ENCODE results near the gene CFAP61.
"Not testable (repeated sequence)": the region's sequence is repeated elsewhere in the genome, so short reads cannot be mapped to it uniquely, and the experiment has no call there.

The CFAP61 gene

DNA sequence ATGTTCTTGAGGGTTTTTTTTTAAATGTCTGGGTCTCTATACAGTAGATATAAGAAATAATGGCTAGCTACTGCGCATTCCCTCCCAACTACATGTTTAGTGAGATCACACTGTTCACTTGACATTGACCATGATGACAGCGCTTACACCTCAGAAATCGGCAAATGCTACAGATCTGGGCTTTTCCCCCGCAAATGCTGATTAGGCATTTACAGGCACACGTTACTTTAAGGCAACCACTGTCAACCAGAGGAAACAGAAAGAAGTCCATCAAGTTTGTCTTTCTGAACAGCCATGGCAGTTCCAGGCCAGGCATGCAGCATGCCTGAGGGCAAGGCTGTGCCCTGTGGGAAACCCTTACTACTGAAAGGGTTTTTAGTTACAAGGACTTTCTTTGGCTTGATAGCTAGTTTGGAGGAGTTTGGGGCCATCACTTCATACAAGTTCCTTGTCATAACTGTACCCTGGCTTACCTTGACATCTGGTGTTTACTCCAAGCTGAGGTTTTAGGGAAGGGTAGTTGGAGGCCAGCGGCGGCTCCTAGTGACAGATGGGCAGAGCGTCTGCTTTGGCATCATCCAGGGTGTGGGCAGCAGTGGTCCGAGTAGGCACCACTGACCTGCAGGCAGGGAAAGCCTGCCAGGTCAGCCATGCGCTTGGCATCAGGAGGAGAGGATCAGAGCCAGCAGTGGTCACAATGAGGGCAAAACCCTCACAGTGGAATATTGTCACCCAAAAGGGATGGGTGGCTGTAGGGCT, 43.0 kb downstream of the CFAP61 start:
- DNase-seq = no peak

DNA sequence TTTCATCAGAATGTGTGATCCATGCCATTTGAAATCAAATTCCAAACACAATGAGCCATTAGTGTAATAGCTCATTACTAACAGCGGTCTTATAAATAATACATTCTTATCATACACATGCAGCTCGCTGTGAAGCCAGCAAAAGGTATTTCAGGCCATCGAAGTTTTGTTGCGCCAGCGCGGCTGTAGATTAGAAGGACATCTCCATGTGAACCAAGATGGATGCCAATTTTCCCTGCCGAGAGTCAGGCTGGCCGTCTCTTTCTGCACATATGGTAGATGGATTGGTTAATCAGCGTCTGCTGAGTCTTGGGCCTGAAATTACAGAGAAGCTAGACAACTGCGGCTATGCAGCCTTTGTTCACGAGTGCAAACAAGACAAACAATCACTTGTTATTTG, 44.1 kb downstream of the CFAP61 start:
- DNase-seq = no peak

DNA sequence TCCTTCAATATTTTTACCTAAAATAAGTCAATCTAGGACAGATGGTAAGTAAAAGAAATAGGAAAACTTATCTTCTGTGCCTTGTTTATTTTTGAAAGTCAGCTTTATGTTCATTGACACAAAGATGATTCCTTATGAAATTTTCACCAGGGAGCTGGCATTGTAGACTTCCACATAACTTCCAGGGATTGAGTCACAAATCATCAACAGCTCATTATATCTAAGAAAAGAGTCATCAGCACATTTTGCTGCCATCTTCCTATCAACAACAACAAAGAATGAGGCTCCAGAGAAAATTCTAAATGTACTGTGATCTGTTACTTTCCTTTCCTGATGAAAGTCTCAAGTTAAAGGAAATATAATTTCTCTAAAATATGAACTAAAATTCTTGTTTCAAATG, 48.5 kb downstream of the CFAP61 start:
- no peak for DNase-seq

DNA sequence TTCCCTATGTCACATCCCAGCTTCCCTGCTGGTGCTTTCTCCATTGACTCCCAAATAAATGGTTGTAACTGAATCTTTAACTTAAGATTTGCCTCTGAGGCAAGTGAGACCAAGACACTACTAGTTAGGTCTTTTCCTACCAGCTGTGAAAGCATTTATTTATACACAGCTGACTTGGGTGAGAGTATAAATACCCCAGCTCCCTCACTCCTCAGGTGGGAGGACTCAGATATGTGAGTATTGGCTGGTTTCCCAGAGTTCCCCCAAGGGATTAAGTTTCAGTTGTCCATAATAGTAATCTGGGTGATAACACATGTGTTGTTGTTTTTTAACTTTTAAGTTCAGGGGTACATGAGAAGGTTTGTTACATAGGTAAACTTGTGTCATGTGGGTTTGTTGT, 49.8 kb downstream of the CFAP61 start:
- DNase-seq = no peak

DNA sequence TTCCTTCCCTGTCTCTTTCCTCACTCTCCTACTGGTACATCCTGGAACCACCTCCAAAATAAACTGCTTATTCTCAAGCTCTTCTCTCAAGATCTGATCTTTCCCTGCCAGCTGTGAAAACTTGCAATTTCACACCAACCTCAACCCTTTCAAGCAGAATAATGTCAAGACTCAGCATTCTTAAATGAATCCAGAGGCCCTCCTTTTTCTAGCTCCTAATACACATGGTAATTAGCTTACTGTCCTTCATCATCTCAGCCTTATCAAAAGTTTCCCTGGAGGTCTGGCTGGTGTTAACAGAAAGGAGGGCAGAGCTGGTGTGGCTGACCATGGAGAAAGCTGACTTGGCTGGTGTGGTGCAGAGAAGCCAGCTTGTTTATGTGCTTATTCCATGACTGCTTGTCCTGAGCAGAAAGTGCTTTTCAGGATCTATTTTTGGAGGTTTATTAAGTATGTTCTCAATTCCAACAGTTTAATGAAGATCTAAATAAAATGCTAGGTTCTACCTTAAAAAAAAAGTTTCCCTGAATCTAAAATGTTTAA, 50.5 kb downstream of the CFAP61 start:
- DNase-seq = no peak

DNA sequence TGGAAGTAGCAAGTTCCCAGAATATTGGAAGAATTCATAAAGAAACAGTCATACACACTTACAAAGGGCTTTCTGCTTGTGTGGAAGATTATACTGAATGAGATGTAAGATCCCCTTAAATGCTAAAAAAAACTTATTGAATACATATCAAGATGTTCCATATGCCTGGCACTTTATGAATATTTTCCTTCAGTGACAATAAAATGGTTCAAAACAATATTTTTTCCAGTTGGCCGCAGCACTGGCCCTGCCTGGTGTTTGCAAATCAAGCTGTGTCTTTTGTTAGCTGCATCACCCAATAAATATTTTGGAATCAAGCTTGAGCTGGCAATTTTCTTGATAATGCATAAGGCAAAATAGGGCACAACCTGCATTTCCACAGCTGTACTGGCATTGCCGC, 51.2 kb downstream of the CFAP61 start:
- no peak for DNase-seq

DNA sequence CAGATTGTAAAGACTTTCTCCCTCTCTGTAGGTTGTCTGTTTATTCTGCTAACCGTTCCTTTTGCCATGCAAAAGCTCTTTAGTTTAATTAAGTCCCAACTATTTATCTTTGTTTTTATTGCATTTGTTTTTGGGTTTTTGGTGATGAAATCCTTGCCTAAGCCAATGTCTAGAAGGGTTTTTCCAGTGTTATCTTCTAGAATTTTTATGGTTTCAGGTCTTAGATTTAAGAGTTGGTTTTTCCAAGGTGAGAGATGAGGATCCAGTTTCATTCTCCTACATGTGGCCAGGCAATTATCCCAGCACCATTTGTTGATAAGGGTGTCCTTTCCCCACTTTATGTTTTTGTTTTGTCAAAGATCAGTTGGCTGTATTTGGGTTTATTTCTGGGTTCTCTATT, 70.9 kb downstream of the CFAP61 start:
- not testable (repeated sequence) for DNase-seq

DNA sequence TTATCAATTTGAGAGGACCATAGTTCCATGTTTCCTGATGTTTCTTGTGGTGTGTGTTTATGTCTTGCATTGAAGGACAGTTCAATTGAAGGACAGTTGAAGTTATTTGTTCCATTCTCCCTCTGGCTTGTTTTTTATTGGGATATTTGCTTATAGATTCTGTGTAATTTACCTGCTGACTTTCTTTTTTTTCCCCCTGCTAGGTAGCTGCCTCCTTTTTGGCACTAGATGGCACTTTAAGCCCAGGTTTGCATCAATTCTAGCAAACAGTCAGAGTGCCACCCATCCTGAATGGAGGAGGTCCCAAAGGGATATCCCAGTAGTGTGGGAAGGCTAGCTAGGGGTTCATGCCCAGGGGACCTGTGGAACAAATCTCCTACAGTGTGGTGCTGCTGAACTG, 78.1 kb downstream of the CFAP61 start:
- DNase-seq = no peak

DNA sequence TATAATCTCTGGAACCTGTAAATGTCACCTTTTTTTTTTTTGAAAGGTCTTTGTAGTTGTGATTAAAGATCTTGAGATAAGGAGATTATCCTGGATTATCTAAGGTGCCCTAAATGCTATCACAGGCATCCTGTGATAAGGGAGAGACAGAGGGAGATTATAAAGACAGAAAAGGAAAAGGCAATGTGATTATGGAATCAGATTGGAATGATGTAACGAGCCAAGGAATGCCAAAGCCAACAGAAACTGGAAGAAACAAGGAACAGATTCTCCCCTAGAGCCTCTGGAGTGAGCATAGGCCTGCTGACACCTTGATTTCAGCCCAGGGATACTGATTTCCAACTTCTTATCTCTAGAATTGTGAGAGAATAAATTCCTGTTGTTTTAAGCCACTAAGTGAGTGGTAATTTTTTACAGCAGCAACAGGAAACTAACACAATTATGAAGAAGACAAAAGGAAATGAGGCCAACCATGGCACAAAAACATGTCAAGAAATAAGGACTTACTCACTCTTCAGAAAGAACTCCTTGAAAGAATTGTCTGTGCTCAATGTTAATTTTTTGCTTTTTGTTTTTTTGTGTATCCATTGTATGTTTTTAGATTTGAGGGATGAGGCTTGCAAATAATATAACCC, 82.7 kb downstream of the CFAP61 start:
- no peak for DNase-seq

DNA sequence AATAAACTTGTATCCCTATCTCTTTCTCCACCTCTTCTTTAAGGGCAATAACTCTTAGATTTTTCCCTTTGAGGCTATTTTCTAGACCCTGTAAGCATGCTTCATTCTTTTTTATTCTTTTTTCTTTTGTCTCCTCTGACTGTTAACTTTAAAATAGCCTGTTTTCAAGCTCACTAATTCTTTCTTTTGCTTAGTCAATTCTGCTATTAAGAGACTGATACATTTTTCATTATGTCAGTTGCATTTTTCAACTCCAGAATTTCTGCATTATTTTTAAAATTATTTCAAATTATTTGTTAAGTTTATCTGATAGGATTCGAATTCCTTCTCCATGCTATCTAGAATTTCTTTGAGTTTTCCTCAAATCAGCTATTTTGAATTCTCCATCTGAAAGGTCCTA, 84.0 kb downstream of the CFAP61 start:
- DNase-seq = no peak

DNA sequence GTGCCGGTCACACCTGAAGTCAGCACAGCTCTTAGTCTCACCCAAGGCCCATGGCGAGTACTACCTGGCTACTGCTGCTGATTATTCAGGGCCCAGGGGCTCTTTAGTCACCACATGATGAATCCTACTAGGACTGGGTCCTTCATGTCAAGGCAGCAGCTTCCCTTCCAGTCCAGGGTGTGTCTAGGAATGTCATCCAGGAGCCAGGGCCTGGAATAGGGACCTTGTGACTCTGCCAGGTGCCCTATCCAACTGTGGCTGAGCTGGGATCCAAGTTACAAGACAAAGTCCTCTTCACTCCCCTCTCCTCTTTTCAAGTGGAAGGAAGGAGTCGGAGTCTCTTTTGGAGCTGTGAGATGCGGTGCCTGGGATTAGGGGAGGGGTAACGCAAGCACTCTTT, 85.5 kb downstream of the CFAP61 start:
- no peak for DNase-seq

DNA sequence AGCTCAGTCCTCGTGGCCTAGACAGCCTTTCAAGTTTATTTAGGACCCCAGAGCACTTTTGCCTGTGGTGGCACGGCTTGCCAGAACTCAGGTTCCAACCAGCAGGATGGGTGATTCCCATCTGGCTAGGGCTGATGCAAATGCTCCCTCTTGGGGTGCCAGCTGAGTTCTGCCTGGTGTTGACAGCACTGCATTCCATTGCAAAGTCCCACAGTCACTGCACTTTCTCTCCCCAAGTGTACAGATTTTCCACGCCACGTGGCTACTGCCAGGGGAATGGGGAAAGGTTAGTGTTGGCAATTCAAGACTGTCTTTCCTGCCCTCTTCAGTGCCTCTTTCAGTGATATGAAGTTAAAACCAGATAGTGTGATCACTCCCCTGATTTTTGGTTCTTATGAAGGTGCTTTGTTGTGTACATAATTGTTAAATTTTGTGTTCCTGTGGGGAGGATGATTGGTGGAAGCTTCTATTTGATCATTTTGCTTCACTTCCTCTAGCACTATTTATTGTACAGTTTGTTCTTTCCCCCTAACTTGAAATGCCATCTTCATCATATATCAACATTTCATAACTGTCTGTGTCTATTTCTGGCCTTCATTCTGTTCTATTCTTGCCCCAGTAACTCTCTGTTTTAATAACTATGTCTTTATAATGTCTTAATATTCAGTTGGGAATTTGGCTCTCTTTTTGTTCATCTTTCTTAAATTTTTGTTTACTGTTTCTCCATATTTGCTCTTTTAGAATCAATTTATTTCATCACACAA, 86.2 kb downstream of the CFAP61 start:
- DNase-seq = no peak

DNA sequence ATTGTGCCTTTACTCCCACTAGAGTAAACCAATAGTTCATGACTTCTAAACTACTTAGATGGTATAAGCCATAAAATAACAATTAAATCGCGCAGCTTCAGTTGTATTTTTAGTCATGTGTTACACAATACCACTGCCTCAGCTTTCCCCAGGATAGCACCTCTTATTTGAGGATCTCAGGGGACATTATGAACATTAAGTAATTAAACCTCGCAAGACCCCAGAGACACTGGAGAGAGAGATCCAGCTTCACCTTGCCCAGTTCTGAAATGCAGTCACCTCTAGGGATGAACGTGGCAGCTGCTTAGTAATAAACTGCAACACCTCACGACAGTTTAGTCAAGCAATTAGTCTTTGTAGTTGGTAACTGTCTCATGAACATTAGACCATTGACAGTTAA, 87.1 kb downstream of the CFAP61 start:
- DNase-seq = no peak

DNA sequence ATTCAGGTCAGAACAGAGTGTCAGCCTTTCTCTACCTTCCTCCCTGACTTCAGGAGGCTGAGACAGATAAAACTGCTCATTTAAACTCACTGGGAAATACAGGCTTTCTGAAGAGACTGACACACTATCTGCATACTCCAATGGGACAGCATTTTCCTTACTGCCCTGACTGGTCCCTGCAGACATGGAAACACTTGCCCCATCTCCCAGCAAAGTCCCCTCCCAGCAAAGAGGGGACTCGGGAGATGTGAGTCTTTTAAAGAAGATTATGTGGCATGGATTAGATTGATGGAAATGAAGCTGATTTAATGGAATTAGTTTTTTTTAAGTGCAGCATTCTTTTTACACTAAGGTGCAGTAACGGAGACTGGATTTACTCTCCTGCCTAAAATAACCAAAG, 90.8 kb downstream of the CFAP61 start:
- DNase-seq = no peak

DNA sequence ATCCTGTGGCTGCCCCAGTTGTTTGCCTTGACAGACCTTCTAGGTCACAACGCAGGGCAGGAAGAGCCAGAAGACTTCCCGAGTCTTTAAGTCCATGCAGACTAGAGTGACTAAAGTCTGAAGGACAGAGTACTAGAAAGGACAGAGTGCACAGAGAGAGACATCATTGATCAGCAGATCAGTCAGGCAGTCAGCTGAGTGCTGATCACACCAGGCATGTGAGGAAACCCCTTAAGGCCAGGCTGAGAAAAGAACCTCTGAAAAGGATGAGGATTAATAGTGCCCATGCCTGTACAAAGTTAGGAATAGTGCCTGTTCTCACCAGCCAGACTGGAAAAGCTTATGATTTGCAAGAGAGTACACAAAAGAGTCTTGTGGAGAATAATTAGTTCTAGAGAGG, 91.3 kb downstream of the CFAP61 start:
- no peak for DNase-seq

DNA sequence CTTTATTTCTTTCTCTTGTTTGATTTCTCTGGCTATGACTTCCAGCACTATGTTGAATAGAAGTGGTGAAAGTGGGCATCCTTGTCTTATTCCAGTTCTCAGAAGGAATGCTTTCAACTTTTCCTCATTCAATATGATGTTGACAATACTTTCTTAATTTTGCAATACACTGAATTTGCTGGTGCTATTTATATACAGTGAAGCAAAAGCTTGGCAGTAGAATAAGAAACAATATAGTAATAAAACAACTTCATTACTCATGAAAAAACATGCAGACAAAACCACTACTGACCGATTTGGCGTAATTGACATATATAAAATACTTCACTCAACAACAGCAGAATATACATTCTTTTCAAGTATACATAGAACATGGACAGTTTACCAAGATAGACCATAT, 96.4 kb downstream of the CFAP61 start:
- DNase-seq = no peak

DNA sequence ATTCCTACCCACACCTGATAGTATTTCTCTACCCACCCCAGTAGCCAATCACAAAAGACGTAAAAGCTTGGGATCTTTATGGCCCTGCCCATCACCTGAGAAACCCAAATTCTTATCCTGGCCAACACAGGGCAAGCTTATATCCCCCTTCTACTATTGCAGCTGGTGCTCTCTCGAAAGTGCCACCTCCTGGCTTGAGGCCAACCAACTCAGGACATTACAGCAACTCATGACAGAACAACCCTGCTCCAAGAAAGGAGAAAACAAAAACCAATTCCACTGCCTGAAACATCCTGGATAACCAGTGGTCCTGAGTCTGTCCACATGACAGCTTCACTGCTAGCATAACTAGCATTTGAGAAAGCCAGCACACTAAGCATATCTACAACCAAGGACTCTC, 97.9 kb downstream of the CFAP61 start:
- no peak for DNase-seq

DNA sequence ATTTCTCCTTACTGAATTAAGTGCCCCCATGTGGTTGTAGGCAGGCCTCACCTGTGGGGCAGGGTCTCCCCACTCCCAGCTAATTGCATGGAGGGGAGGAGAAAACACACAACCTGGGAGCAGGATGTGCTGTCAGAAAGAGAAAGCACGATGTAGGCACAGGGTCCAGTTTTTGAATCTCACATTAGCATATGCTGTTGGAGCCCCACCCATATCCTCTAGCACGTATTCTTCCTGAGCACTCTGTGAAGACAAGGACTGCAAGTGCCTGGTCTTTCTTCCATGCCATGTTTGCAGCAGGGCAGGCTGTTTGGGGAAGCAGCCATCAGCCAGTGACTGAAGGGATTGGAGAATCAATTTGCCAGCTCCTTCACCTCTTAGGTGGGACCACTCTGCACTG, 108.2 kb downstream of the CFAP61 start:
- no peak for DNase-seq

DNA sequence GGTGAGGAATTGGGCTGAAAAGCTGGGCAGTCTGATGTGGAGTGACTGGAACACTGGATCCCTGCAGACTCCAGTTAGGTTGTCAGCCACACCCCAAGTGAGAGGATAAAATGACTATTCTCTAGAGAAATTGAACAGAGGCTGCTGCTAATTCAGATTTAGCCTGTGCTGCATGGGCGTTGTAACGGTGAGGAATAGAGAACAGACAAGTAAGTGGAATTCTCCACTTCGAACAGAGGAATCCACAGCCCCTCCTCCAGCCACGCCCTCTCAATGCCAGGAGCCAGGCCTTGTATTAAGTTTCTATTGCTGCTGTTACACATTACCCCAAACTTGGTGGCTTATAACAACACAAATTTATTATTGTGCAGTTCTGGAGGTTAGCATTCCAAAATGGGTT, 109.3 kb downstream of the CFAP61 start:
- DNase-seq = no peak

DNA sequence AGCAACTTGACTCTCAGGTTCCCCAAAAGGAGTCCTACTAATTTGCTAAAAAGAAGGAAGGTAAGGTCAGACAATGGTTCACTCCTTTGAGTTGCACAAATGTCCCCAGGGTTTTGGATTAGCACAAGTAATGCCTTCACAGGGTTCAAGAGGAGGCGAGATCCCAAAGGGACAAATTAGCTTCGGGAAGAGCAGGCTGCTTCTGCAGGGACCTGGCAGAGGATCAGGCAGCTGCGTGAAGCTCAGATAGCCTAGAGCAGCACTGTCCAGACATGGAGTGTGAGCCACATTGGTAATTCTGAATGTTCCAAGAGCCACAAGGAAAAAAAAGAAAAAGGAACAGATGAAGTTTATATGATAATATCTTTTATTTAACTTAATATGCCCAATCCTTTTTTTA, 115.4 kb downstream of the CFAP61 start:
- DNase-seq = no peak

DNA sequence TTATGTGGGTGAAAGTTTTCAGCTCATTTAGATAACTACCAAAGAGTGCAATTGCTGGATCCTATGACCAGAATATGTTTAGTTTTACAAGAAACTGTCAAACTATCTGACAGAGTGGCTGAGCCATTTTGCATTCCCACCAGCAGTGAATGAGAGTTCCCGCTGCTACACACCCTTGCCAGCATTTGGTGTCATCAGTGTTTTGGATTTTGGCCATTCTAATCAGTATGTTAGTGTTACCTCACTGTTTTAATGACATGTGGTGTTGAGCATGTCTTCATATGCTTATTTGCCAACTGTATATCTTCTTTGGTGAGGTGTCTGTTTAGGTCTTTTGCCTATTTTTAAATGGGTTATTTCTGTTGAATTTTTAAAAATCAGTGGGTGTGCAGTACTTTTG, 120.9 kb downstream of the CFAP61 start:
- DNase-seq = no peak

DNA sequence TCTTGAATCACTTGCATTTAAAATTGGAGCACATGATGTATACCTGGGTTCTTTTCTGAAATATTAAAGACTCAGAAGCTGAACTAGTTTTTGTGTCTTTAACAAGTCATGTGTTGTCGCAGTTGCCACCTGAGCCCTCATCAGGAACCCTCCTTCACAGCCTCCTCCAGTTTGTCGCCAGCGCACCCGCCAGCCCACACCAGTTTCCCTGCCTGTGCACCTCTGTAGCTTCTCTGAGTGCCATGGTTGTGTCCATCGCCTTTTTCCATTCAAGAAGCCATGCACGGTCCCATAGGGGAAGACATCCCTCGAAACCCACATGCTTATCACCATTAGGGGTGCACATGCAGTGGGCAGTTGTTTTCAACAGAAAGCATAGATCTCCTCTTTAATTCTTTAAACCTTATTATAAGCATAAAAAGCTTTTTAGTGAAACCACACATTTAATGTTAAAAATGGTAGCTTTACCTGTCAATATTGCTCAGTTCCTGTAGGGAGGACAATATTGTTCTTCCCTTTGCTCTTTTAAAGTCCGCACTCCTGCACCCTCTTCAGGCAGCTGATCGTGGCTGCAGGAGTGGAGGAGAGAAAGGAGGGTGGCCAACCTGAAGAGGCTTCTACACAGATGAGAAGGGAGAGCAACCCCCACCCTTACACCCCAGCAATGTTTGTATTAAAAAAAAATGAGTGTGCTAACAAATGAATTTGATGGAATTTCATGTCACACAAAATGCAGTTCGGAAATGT, 121.9 kb downstream of the CFAP61 start:
- DNase-seq = no peak

DNA sequence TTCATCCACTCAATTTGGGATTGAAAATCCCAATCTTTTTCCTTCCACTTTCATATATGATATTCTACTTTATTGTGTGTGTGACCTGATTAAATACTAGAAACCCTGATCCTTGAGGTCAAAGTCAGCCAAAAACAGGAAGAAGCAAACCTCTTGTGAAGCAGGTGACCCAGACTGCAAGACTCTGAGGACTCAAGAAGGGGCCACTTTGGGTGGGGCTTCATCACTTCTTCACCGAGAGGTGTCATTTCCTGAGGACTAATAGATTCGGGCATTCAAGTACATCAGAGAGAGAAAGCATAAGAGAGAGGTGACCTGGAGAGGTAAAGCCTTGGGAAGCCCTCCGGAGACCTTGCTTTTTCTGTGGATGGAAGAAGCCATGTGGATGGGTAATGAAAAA, 129.0 kb downstream of the CFAP61 start:
- no peak for DNase-seq
